A549 (cell line): ENCODE data around the gene ZNF22. TPM values are rescaled to one million over a fixed set of nuclear protein-coding genes. Genes with fewer than 3 reads are reported as not detected.

ENCODE experiments used
- ATAC-seq, 2 experiments: fragments of 200-7000 bp in 1 of 2; fragments of >200 bp in 1 of 2; cut with Nextera tagmentation in 1 of 2; cut with Tn5 transposase in 1 of 2; 3 replicates each; pipeline versions ENCODE4 v1.8.0 to v1.9.1; 2018 to 2020; ENCODE audit warnings: mild to moderate bottlenecking in 1 of 2, moderate library complexity in 1 of 2
- CTCF ChIA-PET: fragments of 300-600 bp; sonication (Branson Sonifier 250); formaldehyde crosslinking; extraction: SDS; loops from one replicate; lab custom pipeline; 2021; ENCODE audit warnings: antibody characterized with exemption, inconsistent platforms; lab: Yijun Ruan, JAX
- POLR2A ChIA-PET: fragments of 350-600 bp; formaldehyde crosslinking; extraction: SDS; loops from one replicate; lab custom pipeline; 2021; ENCODE audit warnings: antibody characterized with exemption, inconsistent platforms; lab: Yijun Ruan, JAX
- DNase-seq, 2 experiments: peaks; one replicate each; pipeline versions ENCODE4 v3.0.0 to v3.0.0-alpha.2; 2011 to 2016; ENCODE audit warnings: low read depth in 1 of 2, low spot score in 1 of 2
- FAIRE-seq: peaks from 2 replicates; lab custom pipeline; 2011; peaks lifted over from hg19 to GRCh38; lab: Jason Lieb, UNC
- H3K27ac ChIP-seq, 2 experiments: fragments of >200 bp; sonication (Bioruptor Twin); formaldehyde crosslinking; 3 replicates each; pipeline ENCODE4 v1.5.1; 2016 to 2017
- H3K4me1 ChIP-seq: fragments of >200 bp; sonication (Bioruptor Twin); formaldehyde crosslinking; 3 replicates; pipeline ENCODE4 v1.6.1; 2016
- H3K4me2 ChIP-seq: fragments of >200 bp; sonication (Bioruptor Twin); formaldehyde crosslinking; 3 replicates; pipeline ENCODE4 v1.6.1; 2016
- H3K4me3 ChIP-seq: fragments of >200 bp; sonication (Bioruptor Twin); formaldehyde crosslinking; 3 replicates; pipeline ENCODE4 v1.5.1; 2016
- H3K9me3 ChIP-seq: fragments of >200 bp; sonication (Bioruptor Twin); formaldehyde crosslinking; 3 replicates; pipeline ENCODE4 v1.6.1; 2016
- BHLHE40 ChIP-seq: IDR thresholded peaks from 2 replicates; pipeline ENCODE4 v1.6.1; 2012; ENCODE audit warnings: low read depth, low read length, inconsistent platforms
- CEBPB ChIP-seq, 2 experiments: fragments of >200 bp in 1 of 2; sonication (Bioruptor Twin) in 1 of 2; formaldehyde crosslinking in 1 of 2; IDR thresholded peaks; 2 replicates each; pipeline ENCODE4 v1.6.1; 2012 to 2016
- EHMT2 ChIP-seq: fragments of 200-600 bp; sonication (generic); IDR thresholded peaks from 2 replicates; pipeline ENCODE4 v1.6.1; 2016; ENCODE audit warnings: antibody characterized with exemption, low read depth, mild to moderate bottlenecking, moderate library complexity
- EP300 ChIP-seq, 2 experiments: fragments of >200 bp; sonication (Bioruptor Twin); formaldehyde crosslinking; IDR thresholded peaks; 2 replicates in 1 of 2; 3 replicates in 1 of 2; pipeline ENCODE4 v1.6.1; 2016 to 2017
- FOSL2 ChIP-seq, 2 experiments: fragments of 450-650 bp in 1 of 2; fragments of >200 bp in 1 of 2; sonication (Bioruptor Twin) in 1 of 2; formaldehyde crosslinking; IDR thresholded peaks; 2 replicates each; pipeline versions ENCODE4 v1.5.0 to v1.6.1; 2016 to 2020; ENCODE audit warnings: mild to moderate bottlenecking in 1 of 2, moderate library complexity in 1 of 2
- FOXS1 ChIP-seq: fragments of 250-450 bp; sonication (Bioruptor Pico); IDR thresholded peaks from 2 replicates; pipeline ENCODE4 v1.5.0; 2020; ENCODE audit warnings: mild to moderate bottlenecking, moderate library complexity
- GATA3 ChIP-seq: IDR thresholded peaks from 2 replicates; pipeline ENCODE4 v1.6.1; 2012; ENCODE audit warnings: borderline replicate concordance
- HES2 ChIP-seq: fragments of >200 bp; sonication (Bioruptor Twin); formaldehyde crosslinking; IDR thresholded peaks from 2 replicates; pipeline ENCODE4 v1.6.1; 2016
- HEYL ChIP-seq: fragments of 250-450 bp; sonication (Bioruptor Pico); IDR thresholded peaks from 2 replicates; pipeline ENCODE4 v1.8.0; 2021; ENCODE audit warnings: mild to moderate bottlenecking, moderate library complexity
- HOXA7 ChIP-seq: fragments of 250-450 bp; sonication (Bioruptor Pico); IDR thresholded peaks from 2 replicates; pipeline ENCODE4 v1.5.0; 2020; ENCODE audit warnings: mild to moderate bottlenecking, moderate library complexity
- JUNB ChIP-seq: fragments of >200 bp; sonication (Bioruptor Twin); formaldehyde crosslinking; IDR thresholded peaks from 2 replicates; pipeline ENCODE4 v1.6.1; 2016
- MYC ChIP-seq: IDR thresholded peaks from 2 replicates; pipeline ENCODE4 v1.6.1; 2012; ENCODE audit warnings: mild to moderate bottlenecking, inconsistent platforms, low read length, improper control_type of control experiment, borderline replicate concordance
- NR3C1 ChIP-seq: fragments of >200 bp; sonication (Bioruptor Twin); formaldehyde crosslinking; IDR thresholded peaks from 3 replicates; pipeline ENCODE4 v1.6.1; 2017
- PBX3 ChIP-seq: IDR thresholded peaks from 2 replicates; pipeline ENCODE4 v1.6.1; 2012
- POLR2A ChIP-seq: IDR thresholded peaks from 2 replicates; pipeline ENCODE4 v1.6.1; 2012; ENCODE audit warnings: mild to moderate bottlenecking, low read length
- RAD21 ChIP-seq, 2 experiments: fragments of >200 bp in 1 of 2; sonication (Bioruptor Twin) in 1 of 2; formaldehyde crosslinking in 1 of 2; IDR thresholded peaks in 1 of 2; conservative IDR thresholded peaks in 1 of 2; 2 replicates in 1 of 2; 3 replicates in 1 of 2; pipeline ENCODE4 v1.6.1; 2012 to 2018; ENCODE audit warnings: inconsistent platforms in 1 of 2
- RCOR1 ChIP-seq: fragments of 150-350 bp; IDR thresholded peaks from 2 replicates; pipeline ENCODE4 v1.6.1; 2014; ENCODE audit warnings: antibody characterized with exemption, low read length, low read depth
- SMC3 ChIP-seq: fragments of >200 bp; sonication (Bioruptor Twin); formaldehyde crosslinking; IDR thresholded peaks from 3 replicates; pipeline ENCODE4 v1.6.1; 2018; ENCODE audit warnings: inconsistent platforms
- TP53 ChIP-seq: fragments of 250-450 bp; sonication (Bioruptor Pico); IDR thresholded peaks from 2 replicates; pipeline ENCODE4 v1.5.0; 2021; ENCODE audit warnings: mild to moderate bottlenecking, moderate library complexity
- WGBS: methylation state at CpG from one replicate; pipeline ENCODE4 v1.1.6; 2017; ENCODE audit errors: missing lambda C conversion rate; 5-methylcytosine and 5-hydroxymethylcytosine counted together
- polyA plus RNA-seq, 4 experiments: library from polyadenylated mRNA; depleted of rRNA in 3 of 4; stranded (reverse); fragments of >200 nt; fragmentation: RNase III in 1 of 4; extraction: RNeasy Plus Mini Kit Qiagen cat#74134 plus additional on column Dnase treatment in 1 of 4; gene quantifications; 2 replicates in 3 of 4; 3 replicates in 1 of 4; pipeline ENCODE4 v1.2.3, GENCODE V29; 2011 to 2017
- TF ChIP-seq, protein P1 (sequence below): fragments of 200-600 bp; sonication (generic); IDR thresholded peaks from 2 replicates; pipeline ENCODE4 v1.6.1; 2016; ENCODE audit warnings: antibody characterized with exemption, mild to moderate bottlenecking, moderate library complexity
- TF ChIP-seq, protein P2 (sequence below): fragments of >200 bp; sonication (Bioruptor Twin); formaldehyde crosslinking; IDR thresholded peaks from 3 replicates; pipeline ENCODE4 v1.6.1; 2016
- TF ChIP-seq, protein P3 (sequence below): IDR thresholded peaks from 2 replicates; pipeline ENCODE4 v1.6.1; 2012; ENCODE audit warnings: low read depth, borderline replicate concordance
- TF ChIP-seq, protein P4 (sequence below): fragments of 250-450 bp; sonication (Bioruptor Pico); IDR thresholded peaks from 2 replicates; pipeline ENCODE4 v1.5.0; 2021; ENCODE audit warnings: mild to moderate bottlenecking, moderate library complexity, borderline replicate concordance

The ZNF22 gene
- polyA plus RNA-seq, 2 of the 4 experiments (the other 2 are of a cell fraction), result 8.5 to 13.0 TPM

GRCh38 chr10:44951576-44952226 lies 49.0 kb upstream of the ZNF22 start:
- ATAC-seq (no peak), FAIRE-seq (no peak), DNase-seq (no peak)
- H3K27ac ChIP-seq, result no peak overlapping the region
- no peaks in the 10 kb centered on the region for H3K4me1 ChIP-seq
- no peak for TF ChIP-seq GATA3
- 77% methylated on average over 7 of the region's 7 CpGs for WGBS
- H3K9me3 ChIP-seq, result no peaks in the 10 kb centered on the region
- ChIA-PET POLR2A (no interaction called here), CTCF (interaction anchor here (1.1 to 1.9 kb wide), 3 partner anchors 16 to 87 kb away, joined by 3 to 7 read pairs (median 5); no protein-coding TSS in a partner anchor)
- H3K4me3 ChIP-seq, result no peak overlapping the region
- no peak overlapping the region for H3K4me2 ChIP-seq

- FAIRE-seq (no peak), ATAC-seq (peak in 1 of 2 experiments; percentile 36; a peak in 1 of 6 replicates)
- H3K9me3 ChIP-seq, result no peaks in the 10 kb centered on the region
- WGBS, result 36% methylated on average over 2 of the region's 2 CpGs
- TF ChIP-seq EP300 (IDR thresholded peaks at IDR 0.05) (no peak), GATA3 (no peak), BHLHE40 (no peak), JUNB (no peak), POLR2A (no peak), FOSL2 (IDR thresholded peaks at IDR 0.05) (no peak), FOSL2 (CRISPR knock-in tag; IDR thresholded peaks at IDR 0.05) (no peak), SMC3 (no peak), HEYL (CRISPR knock-in tag) (no peak), RCOR1 (no peak), NR3C1 (no peak)
- TF ChIP-seq, all 56 proteins: peak for 0
- ChIA-PET CTCF (interaction anchor here (1.6 to 2.3 kb wide), 3 partner anchors 10 to 21 kb away, joined by 5 to 7 read pairs (median 5); no protein-coding TSS in a partner anchor), POLR2A (interaction anchor here (1.3 kb wide), 1 partner anchor 28 kb away, joined by 3 read pairs; no protein-coding TSS in a partner anchor)
- H3K4me1 ChIP-seq, result no peaks in the 10 kb centered on the region
- H3K4me3 ChIP-seq, result no peak overlapping the region
- H3K27ac ChIP-seq, result no peak overlapping the region
- H3K4me2 ChIP-seq, result no peak overlapping the region
- DNase-seq, result no peak
Observed at GRCh38 chr10:44952779-44953231, 47.9 kb upstream of the ZNF22 start.

DNA sequence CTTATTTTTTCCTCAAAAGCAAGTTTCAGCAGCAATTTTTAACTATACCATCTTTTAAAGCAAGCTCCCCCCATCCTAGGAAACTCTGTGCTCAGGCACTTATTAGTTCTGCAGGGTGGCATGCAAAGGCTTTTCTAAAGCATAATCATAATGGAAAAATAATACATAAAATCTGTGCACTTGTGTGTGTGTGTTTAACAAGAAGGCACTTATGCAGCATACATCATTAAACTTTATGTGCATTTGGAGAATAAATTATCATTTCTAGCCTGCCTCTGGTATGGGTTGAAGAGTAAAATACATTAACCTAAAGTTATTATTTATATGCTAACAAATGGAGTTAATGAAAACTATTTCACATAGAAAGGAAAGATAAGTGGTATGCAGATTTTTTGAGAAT lies 46.7 kb upstream of the ZNF22 start:
- Histone ChIP-seq H3K4me2 (no peak overlapping the region), H3K4me1 (peaks cover 7% of the 10 kb centered on the region; the same call in 2 of the 3 replicates), H3K4me3 (no peak overlapping the region), H3K9me3 (no peaks in the 10 kb centered on the region), H3K27ac (no peak overlapping the region)
- ChIA-PET CTCF (interaction anchor here (1.6 to 2.3 kb wide), 2 partner anchors 9 to 20 kb away, joined by 5 read pairs; no protein-coding TSS in a partner anchor), POLR2A (no interaction called here)
- no peak for FAIRE-seq
- TF ChIP-seq HES2 (no peak), EHMT2 (no peak), GATA3 (no peak), HOXA7 (CRISPR knock-in tag) (no peak), TP53 (CRISPR knock-in tag) (no peak), EP300 (IDR thresholded peaks at IDR 0.05) (no peak), PBX3 (no peak), POLR2A (no peak), JUNB (no peak), FOXS1 (CRISPR knock-in tag) (no peak), RAD21 (conservative IDR thresholded peaks at IDR 0.05 in 1 of 2, IDR thresholded peaks at IDR 0.05 in 1 of 2) (no peak), CEBPB (IDR thresholded peaks at IDR 0.05) (no peak), MYC (no peak)
- TF ChIP-seq, protein P1, sequence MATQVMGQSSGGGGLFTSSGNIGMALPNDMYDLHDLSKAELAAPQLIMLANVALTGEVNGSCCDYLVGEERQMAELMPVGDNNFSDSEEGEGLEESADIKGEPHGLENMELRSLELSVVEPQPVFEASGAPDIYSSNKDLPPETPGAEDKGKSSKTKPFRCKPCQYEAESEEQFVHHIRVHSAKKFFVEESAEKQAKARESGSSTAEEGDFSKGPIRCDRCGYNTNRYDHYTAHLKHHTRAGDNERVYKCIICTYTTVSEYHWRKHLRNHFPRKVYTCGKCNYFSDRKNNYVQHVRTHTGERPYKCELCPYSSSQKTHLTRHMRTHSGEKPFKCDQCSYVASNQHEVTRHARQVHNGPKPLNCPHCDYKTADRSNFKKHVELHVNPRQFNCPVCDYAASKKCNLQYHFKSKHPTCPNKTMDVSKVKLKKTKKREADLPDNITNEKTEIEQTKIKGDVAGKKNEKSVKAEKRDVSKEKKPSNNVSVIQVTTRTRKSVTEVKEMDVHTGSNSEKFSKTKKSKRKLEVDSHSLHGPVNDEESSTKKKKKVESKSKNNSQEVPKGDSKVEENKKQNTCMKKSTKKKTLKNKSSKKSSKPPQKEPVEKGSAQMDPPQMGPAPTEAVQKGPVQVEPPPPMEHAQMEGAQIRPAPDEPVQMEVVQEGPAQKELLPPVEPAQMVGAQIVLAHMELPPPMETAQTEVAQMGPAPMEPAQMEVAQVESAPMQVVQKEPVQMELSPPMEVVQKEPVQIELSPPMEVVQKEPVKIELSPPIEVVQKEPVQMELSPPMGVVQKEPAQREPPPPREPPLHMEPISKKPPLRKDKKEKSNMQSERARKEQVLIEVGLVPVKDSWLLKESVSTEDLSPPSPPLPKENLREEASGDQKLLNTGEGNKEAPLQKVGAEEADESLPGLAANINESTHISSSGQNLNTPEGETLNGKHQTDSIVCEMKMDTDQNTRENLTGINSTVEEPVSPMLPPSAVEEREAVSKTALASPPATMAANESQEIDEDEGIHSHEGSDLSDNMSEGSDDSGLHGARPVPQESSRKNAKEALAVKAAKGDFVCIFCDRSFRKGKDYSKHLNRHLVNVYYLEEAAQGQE, result no peak
- TF ChIP-seq, protein P2, sequence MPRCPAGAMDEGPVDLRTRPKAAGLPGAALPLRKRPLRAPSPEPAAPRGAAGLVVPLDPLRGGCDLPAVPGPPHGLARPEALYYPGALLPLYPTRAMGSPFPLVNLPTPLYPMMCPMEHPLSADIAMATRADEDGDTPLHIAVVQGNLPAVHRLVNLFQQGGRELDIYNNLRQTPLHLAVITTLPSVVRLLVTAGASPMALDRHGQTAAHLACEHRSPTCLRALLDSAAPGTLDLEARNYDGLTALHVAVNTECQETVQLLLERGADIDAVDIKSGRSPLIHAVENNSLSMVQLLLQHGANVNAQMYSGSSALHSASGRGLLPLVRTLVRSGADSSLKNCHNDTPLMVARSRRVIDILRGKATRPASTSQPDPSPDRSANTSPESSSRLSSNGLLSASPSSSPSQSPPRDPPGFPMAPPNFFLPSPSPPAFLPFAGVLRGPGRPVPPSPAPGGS, result no peak
- TF ChIP-seq, protein P3, sequence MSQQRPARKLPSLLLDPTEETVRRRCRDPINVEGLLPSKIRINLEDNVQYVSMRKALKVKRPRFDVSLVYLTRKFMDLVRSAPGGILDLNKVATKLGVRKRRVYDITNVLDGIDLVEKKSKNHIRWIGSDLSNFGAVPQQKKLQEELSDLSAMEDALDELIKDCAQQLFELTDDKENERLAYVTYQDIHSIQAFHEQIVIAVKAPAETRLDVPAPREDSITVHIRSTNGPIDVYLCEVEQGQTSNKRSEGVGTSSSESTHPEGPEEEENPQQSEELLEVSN, result no peak
- TF ChIP-seq, protein P4, sequence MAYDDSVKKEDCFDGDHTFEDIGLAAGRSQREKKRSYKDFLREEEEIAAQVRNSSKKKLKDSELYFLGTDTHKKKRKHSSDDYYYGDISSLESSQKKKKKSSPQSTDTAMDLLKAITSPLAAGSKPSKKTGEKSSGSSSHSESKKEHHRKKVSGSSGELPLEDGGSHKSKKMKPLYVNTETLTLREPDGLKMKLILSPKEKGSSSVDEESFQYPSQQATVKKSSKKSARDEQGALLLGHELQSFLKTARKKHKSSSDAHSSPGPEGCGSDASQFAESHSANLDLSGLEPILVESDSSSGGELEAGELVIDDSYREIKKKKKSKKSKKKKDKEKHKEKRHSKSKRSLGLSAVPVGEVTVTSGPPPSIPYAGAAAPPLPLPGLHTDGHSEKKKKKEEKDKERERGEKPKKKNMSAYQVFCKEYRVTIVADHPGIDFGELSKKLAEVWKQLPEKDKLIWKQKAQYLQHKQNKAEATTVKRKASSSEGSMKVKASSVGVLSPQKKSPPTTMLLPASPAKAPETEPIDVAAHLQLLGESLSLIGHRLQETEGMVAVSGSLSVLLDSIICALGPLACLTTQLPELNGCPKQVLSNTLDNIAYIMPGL (CRISPR knock-in tag), result no peak
- ATAC-seq, result no peak
- no peak for DNase-seq
